Activated naive CD8-positive, alpha-beta T cell treated with anti-CD3 and anti-CD28 coated beads for 36 hours (primary cell): ENCODE data around the gene DYNLT3. TPM values are rescaled to one million over a fixed set of nuclear protein-coding genes. Genes with fewer than 3 reads are reported as not detected.

Experiments used
- DNase-seq: peaks from one replicate; pipeline ENCODE4 v3.0.0; 2021
- H3K27ac Mint-ChIP-seq: one replicate; pipeline ENCODE4 v1.8.0; 2022; ENCODE audit warnings: mild to moderate bottlenecking, moderate library complexity, mixed read lengths
- H3K27me3 Mint-ChIP-seq: one replicate; pipeline ENCODE4 v1.8.0; 2022; ENCODE audit warnings: mild to moderate bottlenecking, mixed read lengths
- H3K36me3 Mint-ChIP-seq: one replicate; pipeline ENCODE4 v1.8.0; 2021; ENCODE audit warnings: mild to moderate bottlenecking, mixed read lengths
- H3K4me1 Mint-ChIP-seq: one replicate; pipeline ENCODE4 v1.8.0; 2021; ENCODE audit warnings: mixed read lengths
- H3K4me3 Mint-ChIP-seq: one replicate; pipeline ENCODE4 v1.8.0; 2022; ENCODE audit warnings: mild to moderate bottlenecking, moderate library complexity, mixed read lengths
- H3K9me3 Mint-ChIP-seq: one replicate; pipeline ENCODE4 v1.8.0; 2022; ENCODE audit warnings: mixed read lengths
- total RNA-seq, 2 experiments: library from RNA; stranded (reverse); gene quantifications; one replicate each; pipeline ENCODE4 v1.2.3, GENCODE V29; 2021

Gene DYNLT3, protein sequence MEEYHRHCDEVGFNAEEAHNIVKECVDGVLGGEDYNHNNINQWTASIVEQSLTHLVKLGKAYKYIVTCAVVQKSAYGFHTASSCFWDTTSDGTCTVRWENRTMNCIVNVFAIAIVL
- total RNA-seq: 10 to 100 TPM; 19.6 to 19.7 TPM

- H3K9me3 Mint-ChIP-seq: peaks cover 3% of the 10 kb centered on the region
- peak; percentile 83 for DNase-seq
- peaks cover 22% of the 10 kb centered on the region for H3K4me1 Mint-ChIP-seq
- peaks cover 6% of the 10 kb centered on the region for H3K36me3 Mint-ChIP-seq
- H3K4me3 Mint-ChIP-seq: peak within 1 kb of the TSS; percentile 75
- H3K27me3 Mint-ChIP-seq: no peaks in the 10 kb centered on the region
- peak within 1 kb of the TSS; percentile 90 for H3K27ac Mint-ChIP-seq
These were observed at the start of gene DYNLT3 for GRCh38 chrX:37846934-37847732. DYNLT3 (minus strand) TSS chrX:37847571; CDS start chrX:37847510, 61 bp downstream.

- no peaks in the 10 kb centered on the region for H3K36me3 Mint-ChIP-seq
- no peak overlapping the region for H3K4me3 Mint-ChIP-seq
- H3K9me3 Mint-ChIP-seq: no peaks in the 10 kb centered on the region
- no peaks in the 10 kb centered on the region for H3K4me1 Mint-ChIP-seq
- H3K27ac Mint-ChIP-seq: no peak overlapping the region
- no peak for DNase-seq
- H3K27me3 Mint-ChIP-seq: no peaks in the 10 kb centered on the region
These were observed 49.1 kb upstream of the DYNLT3 start for GRCh38 chrX:37896511-37896890.

GRCh38 chrX:37895795-37896510, 48.6 kb upstream of the DYNLT3 start:
- H3K36me3 Mint-ChIP-seq: no peaks in the 10 kb centered on the region
- H3K27ac Mint-ChIP-seq: no peak overlapping the region
- H3K4me3 Mint-ChIP-seq: no peak overlapping the region
- H3K9me3 Mint-ChIP-seq: no peaks in the 10 kb centered on the region
- no peaks in the 10 kb centered on the region for H3K27me3 Mint-ChIP-seq
- DNase-seq: no peak
- H3K4me1 Mint-ChIP-seq: no peaks in the 10 kb centered on the region

- H3K27me3 Mint-ChIP-seq: no peaks in the 10 kb centered on the region
- H3K9me3 Mint-ChIP-seq: no peaks in the 10 kb centered on the region
- no peak for DNase-seq
- H3K4me1 Mint-ChIP-seq: no peaks in the 10 kb centered on the region
- no peak overlapping the region for H3K4me3 Mint-ChIP-seq
- H3K36me3 Mint-ChIP-seq: no peaks in the 10 kb centered on the region
- H3K27ac Mint-ChIP-seq: no peak overlapping the region
These were observed 47.4 kb upstream of the DYNLT3 start for GRCh38 chrX:37894725-37895124.

GRCh38 chrX:37888010-37888409, 40.6 kb upstream of the DYNLT3 start:
- Mint-ChIP-seq H3K27ac (no peak overlapping the region), H3K27me3 (no peaks in the 10 kb centered on the region), H3K9me3 (no peaks in the 10 kb centered on the region), H3K4me3 (no peak overlapping the region), H3K36me3 (no peaks in the 10 kb centered on the region), H3K4me1 (no peaks in the 10 kb centered on the region)
- DNase-seq: no peak

DNA sequence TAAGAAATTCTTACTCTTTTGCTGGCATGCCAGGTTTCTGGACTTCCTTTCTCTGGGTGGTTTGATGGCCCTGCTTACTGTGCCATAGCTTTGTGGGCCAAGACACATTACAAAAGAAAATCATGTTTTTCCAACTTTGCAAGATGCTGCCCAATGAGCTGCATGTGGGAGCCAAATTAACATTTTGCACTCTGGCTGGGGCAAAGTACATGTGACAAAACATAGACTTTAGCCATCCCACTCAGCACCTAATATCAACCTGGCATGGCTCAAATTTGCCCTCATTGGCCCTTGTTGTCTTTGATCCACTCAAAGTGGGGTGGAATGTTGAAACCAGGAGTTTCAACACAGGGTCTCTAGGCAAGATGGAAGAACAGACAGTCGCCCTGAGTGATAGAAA, 40.0 kb upstream of the DYNLT3 start:
- H3K9me3 Mint-ChIP-seq: no peaks in the 10 kb centered on the region
- DNase-seq: no peak
- H3K36me3 Mint-ChIP-seq: no peaks in the 10 kb centered on the region
- peak overlapping the region; percentile 14 for H3K27ac Mint-ChIP-seq
- H3K4me1 Mint-ChIP-seq: no peaks in the 10 kb centered on the region
- no peaks in the 10 kb centered on the region for H3K27me3 Mint-ChIP-seq
- no peak overlapping the region for H3K4me3 Mint-ChIP-seq

DNA sequence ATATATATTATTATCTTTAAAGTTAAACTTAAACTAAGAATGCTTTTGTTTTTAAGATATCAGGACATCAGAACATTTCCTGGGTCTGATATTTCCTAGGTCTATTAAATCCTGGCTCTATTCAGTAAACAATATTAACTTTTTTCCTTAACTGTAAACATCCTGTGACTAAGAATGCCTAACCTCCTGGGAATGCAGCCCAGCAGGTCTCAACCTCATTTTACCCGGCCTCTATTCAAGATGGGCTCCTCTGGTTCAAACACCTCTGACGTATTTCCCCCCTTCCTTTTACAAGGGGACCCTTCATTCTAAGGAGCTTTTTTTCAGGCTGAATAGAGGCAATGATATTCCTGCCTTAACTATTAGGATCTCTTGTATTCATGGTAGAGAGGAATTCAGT, 35.8 kb upstream of the DYNLT3 start:
- no peak overlapping the region for H3K4me3 Mint-ChIP-seq
- H3K36me3 Mint-ChIP-seq: no peaks in the 10 kb centered on the region
- no peak overlapping the region for H3K27ac Mint-ChIP-seq
- DNase-seq: no peak
- no peaks in the 10 kb centered on the region for H3K27me3 Mint-ChIP-seq
- H3K9me3 Mint-ChIP-seq: no peaks in the 10 kb centered on the region
- no peaks in the 10 kb centered on the region for H3K4me1 Mint-ChIP-seq

- DNase-seq: no peak
- no peaks in the 10 kb centered on the region for H3K36me3 Mint-ChIP-seq
- no peaks in the 10 kb centered on the region for H3K27me3 Mint-ChIP-seq
- H3K4me3 Mint-ChIP-seq: no peak overlapping the region
- no peaks in the 10 kb centered on the region for H3K9me3 Mint-ChIP-seq
- no peak overlapping the region for H3K27ac Mint-ChIP-seq
- no peaks in the 10 kb centered on the region for H3K4me1 Mint-ChIP-seq
These were observed 32.3 kb upstream of the DYNLT3 start for GRCh38 chrX:37879692-37880091.

- DNase-seq: no peak
- H3K27me3 Mint-ChIP-seq: no peaks in the 10 kb centered on the region
- no peak overlapping the region for H3K27ac Mint-ChIP-seq
- no peak overlapping the region for H3K4me3 Mint-ChIP-seq
- H3K9me3 Mint-ChIP-seq: no peaks in the 10 kb centered on the region
- no peaks in the 10 kb centered on the region for H3K4me1 Mint-ChIP-seq
- no peaks in the 10 kb centered on the region for H3K36me3 Mint-ChIP-seq
These were observed 29.3 kb upstream of the DYNLT3 start for GRCh38 chrX:37876716-37877115.

DNA sequence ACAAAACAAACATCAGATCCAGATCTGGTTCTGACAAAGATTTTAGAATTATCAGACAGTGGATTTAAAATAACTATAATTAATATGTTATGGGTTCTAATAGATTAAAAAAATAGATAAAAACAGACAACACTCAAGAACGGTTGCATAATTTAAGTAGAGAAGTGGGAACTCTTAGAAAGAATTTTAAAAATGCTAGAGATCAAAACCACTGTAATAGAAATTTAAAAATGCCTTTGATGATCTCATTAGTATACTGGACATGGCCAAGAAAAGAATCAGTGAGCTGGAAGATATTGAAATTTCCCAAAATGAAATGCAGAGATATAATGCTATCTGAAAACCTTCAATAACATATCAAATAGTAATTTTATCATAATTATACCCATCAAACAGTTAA, 28.3 kb upstream of the DYNLT3 start:
- no peaks in the 10 kb centered on the region for H3K4me1 Mint-ChIP-seq
- no peaks in the 10 kb centered on the region for H3K27me3 Mint-ChIP-seq
- no peak for DNase-seq
- H3K4me3 Mint-ChIP-seq: no peak overlapping the region
- H3K27ac Mint-ChIP-seq: no peak overlapping the region
- H3K9me3 Mint-ChIP-seq: no peaks in the 10 kb centered on the region
- no peaks in the 10 kb centered on the region for H3K36me3 Mint-ChIP-seq

DNA sequence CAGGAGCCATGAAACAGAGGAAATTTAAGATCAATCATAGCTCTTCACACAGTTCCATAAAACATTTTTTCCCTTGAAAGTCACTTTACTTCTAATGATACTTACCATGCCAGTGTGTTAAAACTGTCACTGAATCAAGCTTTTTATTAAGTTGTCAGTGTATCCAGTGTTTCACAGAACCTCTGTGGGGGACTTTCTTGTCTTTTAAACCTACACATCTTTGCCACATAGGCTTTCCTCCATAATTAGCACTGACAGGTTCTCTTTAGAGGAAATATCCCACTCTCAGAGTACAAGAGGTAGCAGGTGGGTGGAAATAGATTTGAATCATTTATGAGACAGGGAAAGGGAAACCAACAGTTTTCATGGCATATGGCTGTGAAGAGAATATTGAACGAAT, 25.8 kb upstream of the DYNLT3 start:
- H3K27ac Mint-ChIP-seq: no peak overlapping the region
- peaks cover 3% of the 10 kb centered on the region for H3K36me3 Mint-ChIP-seq

DNA sequence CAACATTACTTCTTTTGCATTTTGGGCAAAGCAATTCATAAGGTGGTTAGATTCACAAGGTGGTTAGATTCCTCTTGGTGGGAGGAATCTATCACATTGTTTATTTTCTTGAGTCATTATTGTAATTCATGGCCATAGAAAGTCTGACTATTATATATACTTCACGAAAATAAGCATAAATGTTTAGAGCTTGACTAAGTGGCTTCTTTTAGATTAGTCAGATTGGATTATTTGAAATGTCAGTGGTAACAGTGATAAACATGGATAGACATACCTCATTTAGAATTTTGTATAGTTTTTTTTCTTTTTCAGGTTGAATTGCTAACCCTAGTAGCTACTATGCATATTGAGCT, 24.9 kb upstream of the DYNLT3 start:
- peaks cover 4% of the 10 kb centered on the region for H3K9me3 Mint-ChIP-seq
- H3K36me3 Mint-ChIP-seq: peaks cover 7% of the 10 kb centered on the region
- H3K27me3 Mint-ChIP-seq: peaks cover 5% of the 10 kb centered on the region
- DNase-seq: no peak
- no peak overlapping the region for H3K27ac Mint-ChIP-seq
- H3K4me3 Mint-ChIP-seq: no peak overlapping the region
- H3K4me1 Mint-ChIP-seq: peaks cover 2% of the 10 kb centered on the region

More for the DNA sequence above, 25.8 kb upstream of the DYNLT3 start:
- Mint-ChIP-seq H3K9me3 (no peaks in the 10 kb centered on the region), H3K27me3 (peaks cover 5% of the 10 kb centered on the region), H3K4me3 (no peak overlapping the region), H3K4me1 (no peaks in the 10 kb centered on the region)
- no peak for DNase-seq

DNA sequence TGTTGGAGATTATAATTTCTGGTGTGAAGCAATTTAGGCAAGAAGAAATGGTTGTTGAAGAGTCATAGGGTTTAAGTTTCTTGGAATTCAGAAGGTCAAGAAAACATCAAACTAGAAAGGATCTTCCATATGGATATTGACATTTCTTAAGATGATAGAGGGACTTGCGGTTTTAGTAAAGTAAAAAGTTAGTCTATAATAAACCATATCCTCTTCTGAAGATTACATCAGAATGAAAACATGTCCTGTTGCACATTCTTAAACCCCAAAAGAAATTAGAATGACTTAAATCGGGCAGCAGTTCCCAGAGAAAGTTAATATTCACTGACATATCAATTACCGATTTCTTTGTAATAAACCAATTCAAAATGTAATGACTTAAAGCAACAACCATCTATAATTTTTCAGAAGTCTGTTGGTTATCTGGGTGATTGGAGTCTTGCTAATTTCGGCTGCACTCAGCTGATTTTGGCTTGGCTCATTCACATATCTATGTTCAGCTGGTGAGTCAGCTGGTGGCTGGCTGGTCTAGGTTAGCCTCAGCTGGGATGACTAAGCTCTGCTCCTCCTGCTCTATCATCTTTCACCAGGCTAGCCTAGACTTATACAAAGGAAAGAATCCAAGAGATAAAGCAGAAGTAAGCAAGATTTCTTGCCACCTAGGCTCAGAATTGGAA, 24.4 kb upstream of the DYNLT3 start:
- Mint-ChIP-seq H3K36me3 (peaks cover 12% of the 10 kb centered on the region), H3K27me3 (peaks cover 5% of the 10 kb centered on the region), H3K4me1 (peaks cover 2% of the 10 kb centered on the region), H3K27ac (no peak overlapping the region), H3K4me3 (no peak overlapping the region), H3K9me3 (peaks cover 8% of the 10 kb centered on the region)
- no peak for DNase-seq

DNA sequence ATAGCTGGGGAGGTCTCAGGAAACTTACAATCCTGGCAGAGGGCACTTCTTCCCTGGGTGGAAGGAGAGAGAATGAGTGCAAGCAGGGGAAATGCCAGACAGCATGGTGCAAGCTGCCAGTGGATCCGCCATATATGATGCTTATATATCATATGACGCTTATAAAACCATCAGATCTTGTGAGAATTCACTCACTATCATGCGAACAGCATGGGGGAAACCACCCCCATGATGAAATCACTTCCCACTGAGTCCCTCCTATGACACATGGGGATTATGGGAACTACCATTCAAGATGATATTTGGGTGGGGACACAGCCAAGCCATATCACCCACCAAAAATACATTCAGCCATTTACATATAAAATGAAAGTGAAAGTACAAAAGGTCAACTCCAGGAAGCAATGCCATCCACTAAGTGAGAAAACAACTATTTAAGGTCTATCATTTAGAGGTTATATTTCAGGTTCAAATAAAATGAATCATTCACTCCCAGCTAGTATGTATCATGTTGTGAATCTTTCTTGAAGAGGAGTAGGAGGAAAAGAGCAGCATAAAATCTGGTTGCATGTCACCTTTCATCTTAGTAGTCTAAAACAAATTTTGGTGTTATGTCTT, 20.3 kb upstream of the DYNLT3 start:
- DNase-seq: no peak
- no peak overlapping the region for H3K27ac Mint-ChIP-seq
- H3K36me3 Mint-ChIP-seq: peaks cover 12% of the 10 kb centered on the region
- peaks cover 5% of the 10 kb centered on the region for H3K27me3 Mint-ChIP-seq
- H3K4me3 Mint-ChIP-seq: no peak overlapping the region
- peaks cover 2% of the 10 kb centered on the region for H3K4me1 Mint-ChIP-seq
- H3K9me3 Mint-ChIP-seq: peaks cover 8% of the 10 kb centered on the region

- peaks cover 3% of the 10 kb centered on the region for H3K27me3 Mint-ChIP-seq
- DNase-seq: no peak
These were observed 16.4 kb upstream of the DYNLT3 start for GRCh38 chrX:37863728-37864127.

More at GRCh38 chrX:37863728-37864127, 16.4 kb upstream of the DYNLT3 start:
- H3K9me3 Mint-ChIP-seq: peaks cover 8% of the 10 kb centered on the region
- no peak overlapping the region for H3K27ac Mint-ChIP-seq
- H3K4me1 Mint-ChIP-seq: peaks cover 2% of the 10 kb centered on the region
- H3K36me3 Mint-ChIP-seq: peaks cover 12% of the 10 kb centered on the region
- H3K4me3 Mint-ChIP-seq: no peak overlapping the region
